ENCODE results near the gene RPS6KA2.

The RPS6KA2 gene

GRCh38 chr6:166382933-166383801 lies 243.9 kb downstream of the RPS6KA2 start, which contains the start of gene MPC1:
MPC1 (minus strand) TSS chr6:166382940; CDS start chr6:166382876, 64 bp downstream.
- H3K36me3 ChIP-seq, result no peaks in the 10 kb centered on the region
- intact Hi-C loops (cut with DNase I; ENCODE audit: low total_unique reads), result loop anchor here (5.0 kb wide), 2 partner anchors 41 to 244 kb away; partner anchors contain the start of genes RPS6KA2 and SFT2D1
- peak; percentile 94 to 98 for DNase-seq
- no peaks in the 10 kb centered on the region for H3K9me3 ChIP-seq
- TF ChIP-seq, protein P1, sequence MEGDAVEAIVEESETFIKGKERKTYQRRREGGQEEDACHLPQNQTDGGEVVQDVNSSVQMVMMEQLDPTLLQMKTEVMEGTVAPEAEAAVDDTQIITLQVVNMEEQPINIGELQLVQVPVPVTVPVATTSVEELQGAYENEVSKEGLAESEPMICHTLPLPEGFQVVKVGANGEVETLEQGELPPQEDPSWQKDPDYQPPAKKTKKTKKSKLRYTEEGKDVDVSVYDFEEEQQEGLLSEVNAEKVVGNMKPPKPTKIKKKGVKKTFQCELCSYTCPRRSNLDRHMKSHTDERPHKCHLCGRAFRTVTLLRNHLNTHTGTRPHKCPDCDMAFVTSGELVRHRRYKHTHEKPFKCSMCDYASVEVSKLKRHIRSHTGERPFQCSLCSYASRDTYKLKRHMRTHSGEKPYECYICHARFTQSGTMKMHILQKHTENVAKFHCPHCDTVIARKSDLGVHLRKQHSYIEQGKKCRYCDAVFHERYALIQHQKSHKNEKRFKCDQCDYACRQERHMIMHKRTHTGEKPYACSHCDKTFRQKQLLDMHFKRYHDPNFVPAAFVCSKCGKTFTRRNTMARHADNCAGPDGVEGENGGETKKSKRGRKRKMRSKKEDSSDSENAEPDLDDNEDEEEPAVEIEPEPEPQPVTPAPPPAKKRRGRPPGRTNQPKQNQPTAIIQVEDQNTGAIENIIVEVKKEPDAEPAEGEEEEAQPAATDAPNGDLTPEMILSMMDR (IDR thresholded peaks at IDR 0.05), result no peak
- no peaks in the 10 kb centered on the region for H3K27me3 ChIP-seq
- H3K27ac ChIP-seq, result peak within 1 kb of the TSS; percentile 92 to 94
- H3K4me3 ChIP-seq, result peak within 1 kb of the TSS; percentile 93 to 96
- H3K4me1 ChIP-seq, result peaks cover 0 to 33% (median 20%) of the 10 kb centered on the region in 4 donors

- no peaks in the 10 kb centered on the region for H3K9me3 ChIP-seq
- H3K36me3 ChIP-seq, result no peaks in the 10 kb centered on the region
- no peak for DNase-seq
- peak overlapping the region; percentile 93 to 96 for H3K4me3 ChIP-seq
- intact Hi-C loops (cut with DNase I; ENCODE audit: low total_unique reads), result loop anchor here (5.0 kb wide), 2 partner anchors 40 to 245 kb away; partner anchors contain the start of genes RPS6KA2 and SFT2D1
- TF ChIP-seq, protein P1 (IDR thresholded peaks at IDR 0.05), result no peak
- no peaks in the 10 kb centered on the region for H3K27me3 ChIP-seq
- peak overlapping the region; percentile 92 to 94 for H3K27ac ChIP-seq
- H3K4me1 ChIP-seq, result peaks cover 0 to 33% (median 20%) of the 10 kb centered on the region in 4 donors
Observed at GRCh38 chr6:166382500-166382932, 244.5 kb downstream of the RPS6KA2 start.

- H3K4me1 ChIP-seq, result peaks cover 0 to 33% (median 20%) of the 10 kb centered on the region in 4 donors
- H3K27ac ChIP-seq, result peak overlapping the region; percentile 92 to 94
- DNase-seq, result peak; percentile 47 to 76
- H3K9me3 ChIP-seq, result no peaks in the 10 kb centered on the region
- peak overlapping the region; percentile 93 to 96 for H3K4me3 ChIP-seq
- H3K27me3 ChIP-seq, result no peaks in the 10 kb centered on the region
- TF ChIP-seq, protein P1 (IDR thresholded peaks at IDR 0.05), result peak; percentile 62 to 74
- intact Hi-C loops (cut with DNase I; ENCODE audit: low total_unique reads), result loop anchor here (5.0 kb wide), 2 partner anchors 40 to 245 kb away; partner anchors contain the start of genes RPS6KA2 and SFT2D1
- no peaks in the 10 kb centered on the region for H3K36me3 ChIP-seq
Observed at GRCh38 chr6:166381733-166382499, 245.1 kb downstream of the RPS6KA2 start.

DNA sequence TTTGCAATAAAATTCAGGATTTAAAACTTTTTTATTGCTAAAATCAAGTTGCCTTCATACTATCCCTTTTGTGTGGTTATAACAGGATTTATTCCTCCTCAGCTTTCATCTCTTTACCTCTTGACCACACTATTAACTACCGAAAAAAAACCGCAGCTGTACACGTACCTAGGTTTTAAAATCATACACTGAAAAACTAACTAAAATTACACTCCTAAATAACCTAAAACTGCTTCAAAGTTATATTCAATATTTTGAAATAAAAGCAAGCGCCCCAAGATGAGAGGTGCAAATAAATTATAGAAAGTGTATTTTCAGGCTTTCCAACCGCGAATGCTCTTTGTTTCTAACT lies 245.7 kb downstream of the RPS6KA2 start:
- TF ChIP-seq, protein P1 (IDR thresholded peaks at IDR 0.05), result no peak
- intact Hi-C loops (cut with DNase I; ENCODE audit: low total_unique reads), result loop anchor here (5.0 kb wide), 2 partner anchors 39 to 246 kb away; partner anchors contain the start of genes RPS6KA2 and SFT2D1
- H3K4me3 ChIP-seq, result peak overlapping the region; percentile 93 to 96
- peaks cover 0 to 33% (median 20%) of the 10 kb centered on the region in 4 donors for H3K4me1 ChIP-seq
- peak overlapping the region; percentile 92 to 94 for H3K27ac ChIP-seq
- no peaks in the 10 kb centered on the region for H3K36me3 ChIP-seq
- DNase-seq, result no peak
- H3K9me3 ChIP-seq, result no peaks in the 10 kb centered on the region
- no peaks in the 10 kb centered on the region for H3K27me3 ChIP-seq

GRCh38 chr6:166379800-166380199 lies 247.3 kb downstream of the RPS6KA2 start:
- H3K9me3 ChIP-seq, result no peaks in the 10 kb centered on the region
- H3K27me3 ChIP-seq, result no peaks in the 10 kb centered on the region
- H3K27ac ChIP-seq, result peak overlapping the region in 1 of 2 donors; percentile 12
- H3K36me3 ChIP-seq, result no peaks in the 10 kb centered on the region
- H3K4me1 ChIP-seq, result peaks cover 0 to 33% (median 20%) of the 10 kb centered on the region in 4 donors
- DNase-seq, result no peak
- TF ChIP-seq, protein P1 (IDR thresholded peaks at IDR 0.05), result no peak
- intact Hi-C loops (cut with DNase I; ENCODE audit: low total_unique reads), result loop anchor here (5.0 kb wide), 2 partner anchors 37 to 248 kb away; partner anchors contain the start of genes RPS6KA2 and SFT2D1
- no peak overlapping the region for H3K4me3 ChIP-seq
